Embryonic facial prominence (tissue), 1 donor: Measurements from ENCODE around the gene TTC17.
"Not testable (repeated sequence)": the region's sequence is repeated elsewhere in the genome, so short reads cannot be mapped to it uniquely, and the experiment has no call there.

Experiments used
- DNase-seq: peaks from one replicate; pipeline ENCODE4 v3.0.0-alpha.2; 2016; ENCODE audit errors: extremely low spot score

The TTC17 gene

GRCh38 chr11:43358801-43359421 lies at the start of gene TTC17:
Gene TTC17 (plus strand): TSS chr11:43358920. CDS start chr11:43358955, 35 bp downstream.
- peak; percentile 88 for DNase-seq

DNA sequence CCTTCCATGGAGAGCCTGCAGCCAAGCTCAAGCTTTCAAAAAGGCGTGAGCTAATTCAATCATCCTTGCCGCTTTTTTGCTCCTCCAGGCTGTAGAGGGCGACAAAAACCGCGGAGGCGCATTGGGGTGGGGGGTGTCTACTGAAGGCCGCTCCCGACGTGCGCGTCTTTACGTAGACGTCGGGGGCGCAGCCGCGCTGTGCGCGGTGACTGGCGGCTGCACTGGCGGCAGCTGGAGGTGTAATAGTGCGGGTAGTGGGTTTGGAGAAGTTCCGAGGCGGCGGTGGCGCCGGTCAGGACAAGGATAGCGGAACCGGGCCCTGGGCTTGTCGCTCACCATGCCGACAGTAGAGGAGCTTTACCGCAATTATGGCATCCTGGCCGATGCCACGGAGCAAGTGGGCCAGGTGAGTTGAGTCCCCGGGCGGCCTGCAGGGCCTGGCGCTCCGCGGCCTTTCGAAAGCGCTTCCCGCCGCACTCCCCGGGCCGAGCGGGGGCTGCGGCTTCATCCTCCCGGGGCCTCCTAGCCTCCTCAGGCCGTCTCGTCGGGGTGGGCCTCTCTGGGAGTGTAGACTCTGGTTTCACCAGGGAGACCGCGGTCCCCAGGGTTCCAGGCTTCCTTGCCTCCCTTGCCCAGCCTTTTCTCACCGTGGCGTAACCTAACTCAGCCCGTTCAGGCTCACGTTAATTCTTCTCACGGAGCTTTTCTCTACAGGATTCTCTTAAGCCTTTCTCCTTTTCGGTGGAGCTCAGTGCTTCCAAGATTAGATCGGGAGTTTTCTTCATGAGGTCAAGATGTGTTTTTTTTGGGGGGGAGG lies 46.7 kb upstream of the TTC17 start, which contains the start of gene API5:
Gene API5, plus strand, starts transcription at position 206 of the 817 bp plus-strand sequence. Its CDS starts 132 bp downstream, at position 338.
- peak; percentile 90 for DNase-seq

DNA sequence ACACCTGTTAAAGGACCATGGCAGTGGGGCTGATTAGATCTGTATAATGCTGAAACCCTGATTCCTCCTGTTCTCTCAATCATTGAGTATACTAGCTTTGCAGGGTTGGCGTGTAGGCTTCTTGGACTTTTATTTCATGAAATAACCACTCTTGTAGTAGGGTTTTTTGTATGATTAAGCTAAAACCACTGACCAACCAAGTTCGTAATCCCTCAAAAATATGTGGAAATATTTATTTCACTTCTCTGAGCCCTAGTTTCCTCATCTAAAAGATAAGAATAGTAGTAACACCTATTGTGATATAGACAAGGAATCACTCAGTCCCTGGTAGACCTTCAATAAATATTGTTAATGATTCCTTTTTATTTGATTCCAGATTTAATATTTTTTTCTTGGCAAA lies 42.8 kb upstream of the TTC17 start:
- no peak for DNase-seq

- DNase-seq: no peak
These were observed 42.3 kb upstream of the TTC17 start for GRCh38 chr11:43316451-43316850.

DNA sequence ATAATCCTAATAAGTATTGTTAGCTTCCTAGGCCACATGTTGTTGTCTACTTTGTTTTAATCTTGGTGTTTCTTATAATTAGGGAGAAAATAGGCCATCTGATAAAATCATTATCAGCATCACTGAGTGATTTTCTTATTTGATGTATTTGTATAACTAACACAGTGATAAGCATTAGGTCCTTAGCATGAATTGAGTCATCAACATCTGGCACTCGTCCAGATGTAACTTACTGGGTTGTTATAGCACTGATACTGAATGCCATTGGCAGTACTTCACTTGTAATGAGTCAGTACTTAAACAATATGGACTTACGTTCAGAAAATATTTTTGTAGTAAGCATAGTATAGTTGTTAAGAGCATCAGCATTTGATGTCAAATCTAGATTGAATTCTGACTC lies 30.7 kb upstream of the TTC17 start:
- no peak for DNase-seq

- no peak for DNase-seq
These were observed 30.2 kb upstream of the TTC17 start for GRCh38 chr11:43328482-43328881.

- no peak for DNase-seq
These were observed 17.6 kb upstream of the TTC17 start for GRCh38 chr11:43341159-43341558.

GRCh38 chr11:43351426-43351825 lies 7.3 kb upstream of the TTC17 start:
- not testable (repeated sequence) for DNase-seq

DNA sequence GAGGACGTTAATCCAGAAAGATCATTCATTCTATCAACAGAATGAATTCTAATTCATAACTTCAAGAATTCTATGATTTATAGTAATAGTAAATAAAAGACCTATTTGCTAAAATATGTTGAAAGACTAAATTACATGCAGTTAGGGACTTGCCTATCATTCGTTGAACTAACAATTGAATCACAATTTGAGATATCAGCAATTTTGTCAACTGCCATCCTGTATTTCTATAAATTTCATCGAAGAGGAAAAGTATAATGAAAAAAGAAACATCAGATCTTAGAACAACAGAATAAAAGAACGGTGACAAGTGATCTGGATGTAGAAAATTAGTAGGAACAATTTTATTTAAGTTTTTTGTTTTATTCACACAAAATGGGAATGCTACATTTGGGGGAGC lies 4.4 kb upstream of the TTC17 start:
- no peak for DNase-seq

GRCh38 chr11:43356336-43356735 lies 2.4 kb upstream of the TTC17 start:
- DNase-seq: no peak

- no peak for DNase-seq
These were observed 380 bp upstream of the TTC17 start for GRCh38 chr11:43358279-43358800.

GRCh38 chr11:43359422-43359818 lies 700 bp downstream of the TTC17 start:
- no peak for DNase-seq

- no peak for DNase-seq
These were observed 1.8 kb downstream of the TTC17 start for GRCh38 chr11:43360361-43361032.

DNA sequence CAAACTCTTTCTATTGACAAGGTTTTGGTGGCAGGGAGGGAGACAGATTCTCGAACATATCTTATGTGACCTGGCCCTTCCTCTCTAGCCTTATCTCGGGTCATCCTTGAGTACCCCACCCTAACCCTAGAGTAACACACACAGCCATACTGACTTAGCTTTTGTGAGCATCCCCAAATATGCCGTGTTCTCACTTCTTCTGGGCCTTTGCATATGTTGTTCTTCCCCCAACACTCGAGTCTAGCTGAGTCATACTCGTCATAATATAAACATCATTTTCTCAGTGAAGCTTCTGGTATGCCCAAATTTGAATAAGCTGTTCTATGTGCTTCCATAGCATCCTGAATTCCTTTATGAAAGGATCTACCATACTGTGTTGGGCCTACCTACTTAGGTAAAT lies 8.0 kb downstream of the TTC17 start:
- DNase-seq: no peak

DNA sequence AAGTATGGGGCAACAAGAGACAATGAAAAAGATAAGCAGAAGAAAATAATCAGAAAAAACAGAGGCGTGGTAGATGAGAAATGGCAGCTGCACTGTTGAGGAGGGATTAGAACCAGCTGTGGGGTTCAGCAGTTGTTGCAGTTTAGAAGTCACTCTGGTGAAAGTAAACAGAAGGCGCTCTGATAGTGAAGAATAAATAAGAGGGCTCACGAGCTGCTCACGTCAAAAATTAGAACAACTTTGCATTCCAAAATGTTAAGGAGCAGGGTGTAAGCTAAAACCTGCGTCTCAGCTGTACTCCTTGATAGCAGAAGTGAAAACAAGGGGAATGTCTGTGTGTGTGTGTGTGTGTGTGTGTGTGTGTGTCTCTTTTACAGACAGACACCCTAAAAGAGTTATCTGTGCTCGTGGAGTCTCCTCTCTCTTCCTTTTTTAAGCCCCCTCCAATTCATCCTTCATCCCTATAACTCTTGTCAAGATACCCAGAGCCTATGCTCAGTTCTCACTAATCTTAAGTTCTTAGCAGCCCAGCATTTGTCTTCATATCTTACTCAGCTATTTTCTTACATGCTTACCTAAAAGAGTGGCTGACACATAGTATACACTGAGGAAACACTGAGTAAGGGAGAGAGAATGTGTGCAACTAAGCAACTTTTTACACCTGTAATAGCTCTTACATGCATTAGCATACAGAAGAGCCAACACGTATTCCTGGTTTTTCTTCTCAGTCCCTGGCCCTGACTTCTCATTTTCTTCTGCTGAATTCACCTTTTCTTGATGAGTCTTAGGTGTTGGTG lies 8.9 kb downstream of the TTC17 start:
- no peak for DNase-seq

GRCh38 chr11:43376065-43376464 lies 17.3 kb downstream of the TTC17 start:
- no peak for DNase-seq

DNA sequence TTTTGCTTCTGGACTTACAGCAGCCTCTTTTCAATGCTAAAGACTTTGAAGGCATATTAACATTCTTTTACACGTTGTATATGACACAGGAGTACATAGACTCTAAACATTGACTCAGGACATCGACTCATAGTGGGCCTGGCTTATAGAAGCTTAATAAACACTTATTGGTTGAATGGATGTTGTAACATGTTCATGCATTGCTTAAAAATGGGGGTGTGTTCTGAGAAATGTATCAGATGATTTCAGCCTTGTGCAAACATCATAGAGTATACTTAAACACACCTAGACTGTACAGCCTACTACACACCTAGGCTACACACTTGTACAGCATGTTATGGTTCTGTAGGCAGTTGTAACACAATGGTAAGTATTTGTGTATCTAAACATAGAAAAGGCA lies 17.9 kb downstream of the TTC17 start:
- DNase-seq: no peak

DNA sequence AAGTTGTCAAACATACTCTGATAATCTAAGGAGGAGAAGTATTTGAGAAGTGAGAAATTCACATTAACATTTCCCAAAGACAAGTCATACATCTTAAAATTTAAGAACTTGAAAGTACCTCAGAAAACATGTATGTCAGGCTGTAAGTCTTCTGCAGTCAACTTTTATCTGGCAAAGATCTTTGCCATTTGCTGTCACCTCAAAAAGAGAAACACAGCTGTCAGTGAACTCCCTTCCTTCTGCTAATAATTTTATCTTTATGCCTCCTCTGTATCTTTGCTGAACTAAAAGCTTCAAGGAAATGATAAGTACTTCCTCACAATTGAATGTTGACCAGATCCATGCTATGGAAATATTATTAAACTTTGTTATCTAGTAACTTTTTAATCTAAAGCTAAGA lies 18.7 kb downstream of the TTC17 start:
- no peak for DNase-seq

DNA sequence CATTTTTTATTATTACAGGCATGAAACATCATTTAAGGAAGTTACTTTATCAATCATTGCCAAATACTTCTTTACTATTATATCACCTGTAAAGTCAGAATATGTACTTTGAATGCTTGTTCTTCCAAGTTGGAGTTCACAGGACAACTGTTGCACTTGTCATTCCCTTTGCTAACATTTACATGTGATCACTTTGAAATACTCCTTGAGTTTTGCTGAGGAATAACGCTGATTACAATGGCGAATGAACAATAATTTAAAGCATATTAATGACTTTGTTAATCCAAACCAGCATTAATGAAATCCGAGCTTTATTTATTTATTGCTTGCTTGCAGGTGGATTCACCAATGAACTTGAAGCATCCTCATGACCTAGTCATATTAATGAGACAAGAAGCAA lies 20.2 kb downstream of the TTC17 start:
- DNase-seq: no peak

DNA sequence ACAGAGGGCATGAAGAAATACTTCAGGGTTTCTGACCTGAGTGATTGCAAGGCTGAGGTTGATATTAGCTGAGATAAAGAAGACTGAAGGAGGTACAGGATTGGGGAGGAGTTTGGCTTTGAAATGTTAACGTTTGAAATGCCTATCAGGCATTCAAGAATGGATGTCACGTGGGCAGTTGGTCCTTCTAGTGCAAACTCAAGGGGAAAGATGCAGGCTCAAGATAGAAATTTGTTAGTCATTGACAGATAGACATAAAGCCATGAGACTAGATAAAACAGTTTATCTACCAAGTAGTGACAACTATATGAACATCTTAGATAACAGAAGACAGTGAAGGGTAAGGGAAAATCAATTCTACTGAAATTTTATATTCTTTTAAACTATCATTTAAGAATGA lies 23.1 kb downstream of the TTC17 start:
- DNase-seq: no peak

DNA sequence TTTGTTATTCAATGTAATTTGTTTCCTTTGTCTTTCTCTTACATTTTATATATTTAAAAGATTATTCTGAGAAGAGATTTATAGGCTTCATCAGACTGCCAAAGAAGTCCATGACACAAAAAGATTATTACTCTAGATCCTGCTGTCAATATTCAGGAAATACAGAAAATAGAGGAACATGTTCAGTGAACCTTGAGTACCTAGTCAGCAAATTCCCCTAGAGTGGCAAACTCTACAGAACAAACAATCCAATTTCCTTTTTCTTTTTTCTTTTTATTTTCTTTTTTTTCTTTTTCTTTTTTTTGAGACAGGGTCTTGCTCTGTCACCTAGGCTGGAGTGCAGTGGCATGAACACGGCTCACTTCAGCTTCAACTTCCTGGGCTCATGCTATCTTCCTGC lies 23.9 kb downstream of the TTC17 start:
- no peak for DNase-seq

DNA sequence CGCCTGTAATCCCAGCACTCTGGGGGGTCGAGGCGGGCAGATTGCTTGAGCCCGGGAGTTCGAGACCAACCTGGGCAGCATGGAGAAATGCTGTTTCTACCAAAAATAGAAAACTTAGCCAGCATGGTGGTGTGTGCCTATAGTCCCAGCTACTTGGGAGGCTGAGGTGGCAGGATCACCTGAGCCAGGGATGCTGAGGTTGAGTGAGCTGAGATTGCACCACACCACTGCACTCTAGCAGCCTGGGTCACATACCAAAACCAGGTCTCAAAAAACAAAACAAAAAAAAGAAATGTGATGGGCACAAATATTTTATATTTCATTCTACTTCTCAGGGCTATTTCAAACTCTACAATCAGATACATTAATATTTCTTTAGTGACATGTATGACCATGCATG lies 25.7 kb downstream of the TTC17 start:
- DNase-seq: no peak
